Left ventricle myocardium inferior (tissue), 1 donor: ENCODE results near the gene MACF1. TPM values are rescaled to one million over a fixed set of nuclear protein-coding genes. Genes with fewer than 3 reads are reported as not detected.

Experiments used
- DNase-seq: peaks from one replicate; pipeline ENCODE4 v3.0.0-alpha.2; 2020
- H3K27ac ChIP-seq: fragments of 200-600 bp; replicated peaks from 2 replicates; pipeline ENCODE4 v1.8.0; 2021
- H3K27me3 ChIP-seq: fragments of 200-600 bp; 2 replicates; pipeline ENCODE4 v1.8.0; 2021; ENCODE audit warnings: low read depth
- H3K36me3 ChIP-seq: fragments of 200-600 bp; 2 replicates; pipeline ENCODE4 v1.8.0; 2021
- H3K4me1 ChIP-seq: fragments of 200-600 bp; 2 replicates; pipeline ENCODE4 v1.8.0; 2021
- H3K4me3 ChIP-seq: fragments of 200-600 bp; 2 replicates; pipeline ENCODE4 v1.8.0; 2021; ENCODE audit warnings: mild to moderate bottlenecking, moderate library complexity
- H3K9me3 ChIP-seq: fragments of 200-600 bp; replicated peaks from 2 replicates; pipeline ENCODE4 v1.8.0; 2021
- CTCF ChIP-seq: fragments of 200-600 bp; IDR thresholded peaks from 2 replicates; pipeline ENCODE4 v1.8.0; 2021; ENCODE audit warnings: antibody characterized with exemption, mild to moderate bottlenecking, borderline replicate concordance
- intact Hi-C: fragments of 100-400 bp; cut with micrococcal nuclease; formaldehyde crosslinking; loops from one replicate; pipeline ENCODE4 v1.11.0; 2022
- total RNA-seq: library from RNA; stranded (reverse); fragmentation: NEBNext Ultra II Directional; extraction: Animal tissue kit (Norgen Biotek cat#: 25700); gene quantifications from one replicate; pipeline ENCODE4 v1.2.1, GENCODE V29; 2021
- donor health status: DM: no; HTN: yes; CAD: no; lungs with severe emphysema.

Gene MACF1
- total RNA-seq, 1 donor from 2014 or later = 181 TPM

GRCh38 chr1:39238476-39238875, 34.0 kb downstream of the MACF1 start:
- intact Hi-C loops = no loop called here
- no peak for TF ChIP-seq CTCF
- peaks cover 3% of the 10 kb centered on the region for H3K36me3 ChIP-seq
- peak; percentile 38 for DNase-seq
- no peaks in the 10 kb centered on the region for H3K27me3 ChIP-seq
- H3K4me3 ChIP-seq = no peak overlapping the region
- peak overlapping the region; percentile 51 for H3K27ac ChIP-seq
- no peaks in the 10 kb centered on the region for H3K9me3 ChIP-seq
- H3K4me1 ChIP-seq = peaks cover 41% of the 10 kb centered on the region

GRCh38 chr1:39239968-39240367, 35.5 kb downstream of the MACF1 start:
- Histone ChIP-seq H3K9me3 (no peaks in the 10 kb centered on the region), H3K4me1 (peaks cover 40% of the 10 kb centered on the region), H3K27ac (no peak overlapping the region), H3K4me3 (no peak overlapping the region), H3K36me3 (peaks cover 3% of the 10 kb centered on the region), H3K27me3 (no peaks in the 10 kb centered on the region)
- no peak for DNase-seq
- no peak for TF ChIP-seq CTCF
- intact Hi-C loops = no loop called here

- no peak overlapping the region for H3K4me3 ChIP-seq
These were observed 38.8 kb downstream of the MACF1 start for GRCh38 chr1:39243302-39243701.

GRCh38 chr1:39250460-39251240, 46.2 kb downstream of the MACF1 start:
- intact Hi-C loops = no loop called here
- TF ChIP-seq CTCF = no peak
- Histone ChIP-seq H3K4me3 (no peak overlapping the region), H3K4me1 (peaks cover 54% of the 10 kb centered on the region), H3K36me3 (peaks cover 19% of the 10 kb centered on the region), H3K27me3 (no peaks in the 10 kb centered on the region), H3K27ac (no peak overlapping the region), H3K9me3 (no peaks in the 10 kb centered on the region)
- no peak for DNase-seq

More at GRCh38 chr1:39243302-39243701, 38.8 kb downstream of the MACF1 start:
- no peak overlapping the region for H3K27ac ChIP-seq
- peaks cover 29% of the 10 kb centered on the region for H3K4me1 ChIP-seq
- no peaks in the 10 kb centered on the region for H3K9me3 ChIP-seq
- DNase-seq = no peak
- no peak for TF ChIP-seq CTCF
- no peaks in the 10 kb centered on the region for H3K27me3 ChIP-seq
- H3K36me3 ChIP-seq = peaks cover 3% of the 10 kb centered on the region
- intact Hi-C loops = no loop called here

- Histone ChIP-seq H3K9me3 (no peaks in the 10 kb centered on the region), H3K4me3 (no peak overlapping the region), H3K36me3 (peaks cover 38% of the 10 kb centered on the region), H3K4me1 (peaks cover 65% of the 10 kb centered on the region), H3K27me3 (no peaks in the 10 kb centered on the region), H3K27ac (peak overlapping the region; percentile 37)
- no peak for DNase-seq
- TF ChIP-seq CTCF = no peak
- intact Hi-C loops = loop anchor here (5.0 kb wide), 1 partner anchor 63 kb away; no protein-coding TSS in a partner anchor
These were observed 50.7 kb downstream of the MACF1 start for GRCh38 chr1:39255222-39255621.
